ENCODE measurements around the gene OR52W1. TPM values are rescaled to one million over a fixed set of nuclear protein-coding genes. Genes with fewer than 3 reads are reported as not detected.

Gene OR52W1
- total RNA-seq, 1 experiment from 2014 or later = not detected

GRCh38 chr11:6201481-6201880, 2.5 kb downstream of the OR52W1 start:
- Mint-ChIP-seq H3K27ac (ENCODE audit: low read depth, unreplicated experiment) (no peak overlapping the region), H3K9me3 (ENCODE audit: unreplicated experiment) (no peaks in the 10 kb centered on the region), H3K4me3 (ENCODE audit: unreplicated experiment) (no peak overlapping the region), H3K36me3 (ENCODE audit: insufficient read depth, unreplicated experiment) (peaks cover 5% of the 10 kb centered on the region), H3K4me1 (ENCODE audit: insufficient read depth, unreplicated experiment) (peaks cover 8% of the 10 kb centered on the region), H3K27me3 (ENCODE audit: insufficient read depth, unreplicated experiment) (no peaks in the 10 kb centered on the region)
- no TSS peak for BruUV-seq (replicated peaks)
- TF ChIP-seq, protein P1, sequence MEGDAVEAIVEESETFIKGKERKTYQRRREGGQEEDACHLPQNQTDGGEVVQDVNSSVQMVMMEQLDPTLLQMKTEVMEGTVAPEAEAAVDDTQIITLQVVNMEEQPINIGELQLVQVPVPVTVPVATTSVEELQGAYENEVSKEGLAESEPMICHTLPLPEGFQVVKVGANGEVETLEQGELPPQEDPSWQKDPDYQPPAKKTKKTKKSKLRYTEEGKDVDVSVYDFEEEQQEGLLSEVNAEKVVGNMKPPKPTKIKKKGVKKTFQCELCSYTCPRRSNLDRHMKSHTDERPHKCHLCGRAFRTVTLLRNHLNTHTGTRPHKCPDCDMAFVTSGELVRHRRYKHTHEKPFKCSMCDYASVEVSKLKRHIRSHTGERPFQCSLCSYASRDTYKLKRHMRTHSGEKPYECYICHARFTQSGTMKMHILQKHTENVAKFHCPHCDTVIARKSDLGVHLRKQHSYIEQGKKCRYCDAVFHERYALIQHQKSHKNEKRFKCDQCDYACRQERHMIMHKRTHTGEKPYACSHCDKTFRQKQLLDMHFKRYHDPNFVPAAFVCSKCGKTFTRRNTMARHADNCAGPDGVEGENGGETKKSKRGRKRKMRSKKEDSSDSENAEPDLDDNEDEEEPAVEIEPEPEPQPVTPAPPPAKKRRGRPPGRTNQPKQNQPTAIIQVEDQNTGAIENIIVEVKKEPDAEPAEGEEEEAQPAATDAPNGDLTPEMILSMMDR (IDR thresholded peaks at IDR 0.05; ENCODE audit: unreplicated experiment) = no peak
- ChIA-PET POLR2A (interaction anchor here (0.6 kb wide), 1 partner anchor 9 kb away, joined by 3 read pairs; no protein-coding TSS in a partner anchor), CTCF (interaction anchor here (0.6 kb wide), 1 partner anchor 153 kb away, joined by 3 read pairs; no protein-coding TSS in a partner anchor)
- DNase-seq (ENCODE audit: unreplicated experiment) = no peak
- intact Hi-C loops (cut with micrococcal nuclease) = no loop called here

DNA sequence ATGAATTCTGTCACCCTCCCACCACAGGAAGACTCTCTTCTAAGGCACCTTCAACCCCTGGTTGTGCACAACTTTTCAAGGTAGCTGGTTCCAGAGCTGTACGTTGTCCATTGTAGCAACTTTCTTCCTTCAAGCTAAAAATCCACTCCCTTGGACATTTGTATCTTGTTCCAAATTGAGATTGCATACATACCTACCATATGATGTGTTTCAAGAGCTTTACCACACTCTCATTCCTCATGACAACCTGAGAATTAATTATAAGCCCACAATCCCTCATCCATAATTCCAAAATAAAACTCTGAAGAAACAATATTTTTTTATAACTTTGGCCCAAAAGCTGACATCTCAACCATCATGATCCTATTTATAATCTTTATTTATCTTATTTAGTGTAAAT, 3.0 kb downstream of the OR52W1 start:
- TF ChIP-seq, protein P1 (IDR thresholded peaks at IDR 0.05; ENCODE audit: unreplicated experiment) = no peak
- ChIA-PET CTCF (interaction anchor here (0.6 kb wide), 1 partner anchor 152 kb away, joined by 3 read pairs; no protein-coding TSS in a partner anchor), POLR2A (interaction anchor here (0.7 kb wide), 2 partner anchors 14 to 912 kb away, joined by 3 to 4 read pairs; no protein-coding TSS in a partner anchor)
- Mint-ChIP-seq H3K4me1 (ENCODE audit: insufficient read depth, unreplicated experiment) (peaks cover 8% of the 10 kb centered on the region), H3K4me3 (ENCODE audit: unreplicated experiment) (no peak overlapping the region), H3K9me3 (ENCODE audit: unreplicated experiment) (no peaks in the 10 kb centered on the region), H3K36me3 (ENCODE audit: insufficient read depth, unreplicated experiment) (peaks cover 5% of the 10 kb centered on the region), H3K27me3 (ENCODE audit: insufficient read depth, unreplicated experiment) (no peaks in the 10 kb centered on the region), H3K27ac (ENCODE audit: low read depth, unreplicated experiment) (peak overlapping the region; percentile 50)
- BruUV-seq (replicated peaks) = no TSS peak
- DNase-seq (ENCODE audit: unreplicated experiment) = no peak
- intact Hi-C loops (cut with micrococcal nuclease) = no loop called here

DNA sequence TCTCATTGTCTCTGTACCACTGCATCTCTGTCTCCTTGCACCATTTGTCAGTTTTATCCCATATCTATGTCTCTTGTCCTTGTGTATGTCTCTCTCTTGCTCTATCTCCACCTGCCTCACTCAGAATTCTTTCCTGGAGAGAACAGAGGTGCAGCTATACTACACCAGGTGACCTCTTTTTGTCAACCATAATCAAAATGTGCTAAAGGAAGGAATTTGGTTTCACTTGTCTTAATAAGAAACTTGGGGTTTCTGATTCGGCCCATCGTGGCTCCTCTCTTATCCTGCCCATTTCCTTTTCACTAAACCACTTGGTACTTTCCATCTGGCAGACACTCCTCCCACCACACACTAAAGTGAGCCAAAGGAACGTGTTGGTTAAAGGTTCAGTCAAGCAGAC, 4.3 kb downstream of the OR52W1 start:
- H3K4me1 Mint-ChIP-seq (ENCODE audit: insufficient read depth, unreplicated experiment) = peaks cover 8% of the 10 kb centered on the region
- BruUV-seq (replicated peaks) = no TSS peak
- no peaks in the 10 kb centered on the region for H3K9me3 Mint-ChIP-seq (ENCODE audit: unreplicated experiment)
- no peaks in the 10 kb centered on the region for H3K27me3 Mint-ChIP-seq (ENCODE audit: insufficient read depth, unreplicated experiment)
- intact Hi-C loops (cut with micrococcal nuclease) = no loop called here
- no peak overlapping the region for H3K27ac Mint-ChIP-seq (ENCODE audit: low read depth, unreplicated experiment)
- H3K4me3 Mint-ChIP-seq (ENCODE audit: unreplicated experiment) = no peak overlapping the region
- ChIA-PET CTCF (no interaction called here), POLR2A (no interaction called here)
- TF ChIP-seq, protein P1 (IDR thresholded peaks at IDR 0.05; ENCODE audit: unreplicated experiment) = no peak
- DNase-seq (ENCODE audit: unreplicated experiment) = no peak
- peaks cover 14% of the 10 kb centered on the region for H3K36me3 Mint-ChIP-seq (ENCODE audit: insufficient read depth, unreplicated experiment)

GRCh38 chr11:6204706-6205105, 5.7 kb downstream of the OR52W1 start:
- H3K27me3 Mint-ChIP-seq (ENCODE audit: insufficient read depth, unreplicated experiment) = no peaks in the 10 kb centered on the region
- H3K27ac Mint-ChIP-seq (ENCODE audit: low read depth, unreplicated experiment) = no peak overlapping the region
- BruUV-seq (replicated peaks) = no TSS peak
- H3K4me3 Mint-ChIP-seq (ENCODE audit: unreplicated experiment) = no peak overlapping the region
- TF ChIP-seq, protein P1 (IDR thresholded peaks at IDR 0.05; ENCODE audit: unreplicated experiment) = no peak
- ChIA-PET CTCF (interaction anchor here (0.6 to 1.3 kb wide), 3 partner anchors 17 to 149 kb away, joined by 3 to 4 read pairs (median 3); no protein-coding TSS in a partner anchor), POLR2A (interaction anchor here (0.7 kb wide), 1 partner anchor 463 kb away, joined by 3 read pairs; no protein-coding TSS in a partner anchor)
- H3K4me1 Mint-ChIP-seq (ENCODE audit: insufficient read depth, unreplicated experiment) = peaks cover 8% of the 10 kb centered on the region
- H3K9me3 Mint-ChIP-seq (ENCODE audit: unreplicated experiment) = no peaks in the 10 kb centered on the region
- intact Hi-C loops (cut with micrococcal nuclease) = no loop called here
- H3K36me3 Mint-ChIP-seq (ENCODE audit: insufficient read depth, unreplicated experiment) = peaks cover 24% of the 10 kb centered on the region
- peak; percentile 60 for DNase-seq (ENCODE audit: unreplicated experiment)

Data from MCF 10A (cell line).